ENCODE measurements around the gene TNF. TPM values are rescaled to one million over a fixed set of nuclear protein-coding genes. Genes with fewer than 3 reads are reported as not detected.
"Not testable (repeated sequence)": the region's sequence is repeated elsewhere in the genome, so short reads cannot be mapped to it uniquely, and the experiment has no call there.

The TNF gene
- total RNA-seq, 1 donor from 2014 or later: not detected

DNA sequence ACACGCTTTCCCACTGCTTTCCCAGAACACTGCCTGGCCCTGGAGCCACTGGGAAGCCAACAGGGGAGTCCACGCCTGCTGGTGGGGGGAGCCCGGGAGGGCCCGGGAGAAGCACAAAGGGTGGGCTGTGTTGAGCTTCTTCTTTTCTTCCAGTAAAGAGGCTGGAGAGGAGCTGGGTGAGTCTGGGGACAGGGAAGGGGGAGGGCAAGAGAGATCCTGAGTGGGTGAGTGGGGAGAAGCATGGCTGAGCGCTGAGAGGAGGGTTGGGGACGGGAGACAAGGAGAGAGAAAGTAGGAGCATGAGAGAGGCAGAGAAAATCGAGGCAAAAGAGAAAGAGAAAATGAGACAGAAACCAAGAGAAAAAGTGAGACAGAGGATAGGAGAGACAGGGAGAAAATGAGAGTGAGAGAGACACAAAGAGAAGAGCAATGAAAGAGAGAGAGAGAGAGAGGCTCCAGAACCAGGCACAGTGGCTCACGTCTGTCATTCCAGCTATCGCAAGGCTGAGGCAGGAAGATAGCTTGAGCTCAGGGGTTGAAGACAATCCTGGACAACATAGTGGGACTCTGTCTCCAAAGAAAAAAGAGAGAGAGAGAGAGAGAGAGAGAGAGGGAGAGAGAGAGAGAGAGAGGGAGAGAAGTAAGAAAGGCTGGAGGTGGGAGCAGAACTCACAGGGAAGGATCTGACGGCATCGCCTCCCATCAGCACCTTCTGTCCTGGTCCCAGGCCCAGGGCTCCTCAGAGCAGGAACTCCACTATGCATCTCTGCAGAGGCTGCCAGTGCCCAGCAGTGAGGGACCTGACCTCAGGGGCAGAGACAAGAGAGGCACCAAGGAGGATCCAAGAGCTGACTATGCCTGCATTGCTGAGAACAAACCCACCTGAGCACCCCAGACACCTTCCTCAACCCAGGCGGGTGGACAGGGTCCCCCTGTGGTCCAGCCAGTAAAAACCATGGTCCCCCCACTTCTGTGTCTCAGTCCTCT, 12.7 kb downstream of the TNF start:
- DNase-seq (ENCODE audit: low read depth in 2 of 2): no peak

- DNase-seq (ENCODE audit: low read depth in 2 of 2): peak in 1 of 2 donors; percentile 29
Measured at GRCh38 chr6:31588871-31589650, 13.7 kb downstream of the TNF start.

DNA sequence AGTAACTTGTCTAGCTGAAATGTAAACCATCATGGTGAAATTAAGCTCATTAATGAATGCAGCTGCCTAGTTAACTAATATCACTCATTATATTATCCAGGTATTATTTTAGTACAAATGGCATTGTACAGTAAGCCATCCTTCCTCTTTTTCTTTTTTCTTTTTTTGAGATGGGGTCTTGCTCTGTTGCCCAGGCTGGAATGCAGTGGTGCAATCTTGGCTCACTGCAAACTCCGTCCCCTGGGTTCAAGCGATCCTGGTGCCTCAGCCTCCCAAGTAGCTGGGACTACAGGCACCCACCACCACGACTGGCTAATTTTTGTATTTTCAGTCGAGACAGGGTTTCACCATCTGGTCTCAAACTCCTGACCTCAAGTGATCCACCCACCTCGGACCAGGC, 15.3 kb downstream of the TNF start:
- DNase-seq (ENCODE audit: low read depth in 2 of 2): not testable (repeated sequence)

DNA sequence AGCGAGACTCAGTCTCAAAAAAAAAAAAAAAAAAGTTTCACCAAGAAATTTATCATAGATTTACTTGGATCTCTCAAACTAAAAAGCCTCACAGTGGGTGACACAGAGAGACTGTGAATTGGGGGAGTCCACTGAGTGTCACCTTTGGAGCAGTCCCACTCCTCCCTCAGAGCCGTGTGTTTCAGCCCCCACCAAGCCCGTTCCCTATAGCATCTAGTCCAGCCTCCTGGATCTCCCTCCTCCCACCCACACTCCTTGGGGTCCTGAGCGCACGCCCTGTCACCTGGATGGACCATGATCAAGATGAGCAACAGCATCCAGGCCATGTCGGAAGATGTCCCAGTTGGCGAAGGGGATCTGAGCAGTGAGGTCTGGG, 17.0 kb downstream of the TNF start:
- DNase-seq (ENCODE audit: low read depth in 2 of 2): no peak

DNA sequence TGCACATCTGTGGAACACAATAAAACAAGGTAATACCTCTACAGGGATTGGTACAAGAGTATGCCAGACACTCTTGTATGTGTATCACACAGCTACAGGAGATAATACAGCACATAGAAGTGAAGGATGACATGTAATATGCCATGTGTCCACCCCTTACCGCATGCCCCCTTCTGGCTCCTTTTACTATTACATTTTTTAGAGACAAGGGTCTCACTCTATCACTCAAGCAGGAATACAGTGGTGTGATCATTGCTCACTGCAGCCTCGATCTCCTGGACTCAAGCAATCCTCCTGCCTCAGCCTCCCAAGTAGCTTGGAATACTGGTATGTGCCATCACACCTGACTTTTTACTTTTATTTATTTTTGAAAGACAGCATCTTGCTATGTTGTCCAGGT, 21.6 kb downstream of the TNF start:
- peak; percentile 60 to 73 for DNase-seq (ENCODE audit: low read depth in 2 of 2)

- no peak for DNase-seq (ENCODE audit: low read depth in 2 of 2)
Measured at GRCh38 chr6:31607317-31607716, 32.0 kb downstream of the TNF start.

- DNase-seq (ENCODE audit: low read depth in 2 of 2): no peak
Measured at GRCh38 chr6:31609519-31610406, 34.4 kb downstream of the TNF start.

- no peak for DNase-seq (ENCODE audit: low read depth in 2 of 2)
Measured at GRCh38 chr6:31610968-31611367, 35.6 kb downstream of the TNF start.

GRCh38 chr6:31614075-31614619, 38.8 kb downstream of the TNF start:
- DNase-seq (ENCODE audit: low read depth in 2 of 2): no peak

GRCh38 chr6:31614684-31615578, 39.6 kb downstream of the TNF start, which contains the start of gene AIF1:
Gene AIF1, plus strand, starts transcription at chr6:31615234. Its CDS starts 96 bp downstream, at chr6:31615330.
- no peak for DNase-seq (ENCODE audit: low read depth in 2 of 2)

DNA sequence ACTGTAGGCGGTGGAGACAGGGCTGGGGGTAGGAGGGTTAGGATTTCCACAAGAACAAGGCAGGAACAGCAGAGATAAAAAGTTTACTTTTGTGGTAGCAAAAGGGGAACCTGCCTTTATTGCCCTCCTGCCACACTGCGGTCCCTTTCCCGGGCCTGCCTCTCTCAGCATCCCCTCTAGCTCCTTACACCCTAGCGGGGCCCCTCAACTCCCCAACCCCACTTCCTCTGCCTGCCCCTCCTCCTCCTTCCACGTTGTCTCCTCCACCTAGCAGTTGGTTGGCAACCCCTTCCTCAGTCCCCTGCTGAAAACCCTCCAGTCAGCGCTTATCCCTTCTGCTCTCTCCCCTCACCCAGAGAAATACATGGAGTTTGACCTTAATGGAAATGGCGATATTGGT, 40.4 kb downstream of the TNF start:
- DNase-seq (ENCODE audit: low read depth in 2 of 2): no peak

DNA sequence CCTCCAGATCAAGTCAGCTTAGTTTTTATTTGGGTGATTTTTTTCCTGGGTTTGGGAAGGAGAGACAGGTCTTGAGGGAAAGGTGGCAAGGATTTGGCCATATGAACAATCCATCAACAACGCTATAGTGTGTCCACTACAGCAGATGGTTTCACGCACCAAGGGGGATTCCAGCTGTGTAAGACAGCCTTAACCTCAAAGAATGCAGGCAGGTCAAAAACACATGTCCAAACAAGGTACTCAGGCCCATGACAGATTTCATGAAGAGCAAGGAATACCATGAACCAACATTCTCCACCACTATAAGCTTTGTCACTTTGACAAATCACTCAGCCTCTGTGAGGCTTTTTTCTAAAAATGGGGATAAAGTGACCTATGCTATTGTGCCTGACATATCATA, 41.6 kb downstream of the TNF start:
- DNase-seq (ENCODE audit: low read depth in 2 of 2): no peak

DNA sequence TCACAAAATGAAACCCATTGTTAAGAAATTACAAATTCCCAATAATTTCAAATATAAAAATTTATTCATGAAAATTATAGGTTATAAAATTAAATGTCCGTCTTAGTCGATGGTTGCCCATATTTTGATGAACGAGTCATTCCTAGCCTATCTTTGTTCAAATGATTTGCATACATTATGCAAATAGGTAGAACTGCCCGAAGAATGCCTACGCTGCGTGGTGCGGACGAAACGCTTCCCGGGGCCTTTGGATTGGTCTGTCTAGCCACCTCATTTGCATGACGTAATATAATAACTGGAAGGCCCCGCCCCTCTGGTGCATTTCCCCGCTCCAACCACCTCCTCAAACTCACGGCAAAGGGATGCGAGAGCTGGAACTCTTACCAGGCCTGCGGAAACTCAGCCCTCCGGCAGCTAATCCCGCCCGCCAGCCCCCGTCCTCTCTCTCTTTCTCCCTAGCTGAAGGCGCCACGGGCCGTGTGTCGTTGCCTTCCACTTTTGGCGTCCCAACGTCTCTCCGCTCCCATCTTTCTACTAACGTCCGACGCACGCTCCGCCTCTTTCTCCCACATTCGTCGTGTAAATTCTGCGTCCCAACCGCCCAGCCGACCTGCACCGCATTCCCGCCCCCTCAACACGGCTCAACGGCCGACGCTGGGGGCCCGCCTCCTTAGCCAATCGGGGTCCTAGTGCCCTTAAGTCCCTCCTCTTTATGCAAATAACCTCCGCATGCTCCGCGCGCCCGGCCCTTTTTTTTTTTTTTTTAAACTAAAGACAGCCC, 44.6 kb downstream of the TNF start:
- DNase-seq (ENCODE audit: low read depth in 2 of 2): peak; percentile 99 to 100

DNA sequence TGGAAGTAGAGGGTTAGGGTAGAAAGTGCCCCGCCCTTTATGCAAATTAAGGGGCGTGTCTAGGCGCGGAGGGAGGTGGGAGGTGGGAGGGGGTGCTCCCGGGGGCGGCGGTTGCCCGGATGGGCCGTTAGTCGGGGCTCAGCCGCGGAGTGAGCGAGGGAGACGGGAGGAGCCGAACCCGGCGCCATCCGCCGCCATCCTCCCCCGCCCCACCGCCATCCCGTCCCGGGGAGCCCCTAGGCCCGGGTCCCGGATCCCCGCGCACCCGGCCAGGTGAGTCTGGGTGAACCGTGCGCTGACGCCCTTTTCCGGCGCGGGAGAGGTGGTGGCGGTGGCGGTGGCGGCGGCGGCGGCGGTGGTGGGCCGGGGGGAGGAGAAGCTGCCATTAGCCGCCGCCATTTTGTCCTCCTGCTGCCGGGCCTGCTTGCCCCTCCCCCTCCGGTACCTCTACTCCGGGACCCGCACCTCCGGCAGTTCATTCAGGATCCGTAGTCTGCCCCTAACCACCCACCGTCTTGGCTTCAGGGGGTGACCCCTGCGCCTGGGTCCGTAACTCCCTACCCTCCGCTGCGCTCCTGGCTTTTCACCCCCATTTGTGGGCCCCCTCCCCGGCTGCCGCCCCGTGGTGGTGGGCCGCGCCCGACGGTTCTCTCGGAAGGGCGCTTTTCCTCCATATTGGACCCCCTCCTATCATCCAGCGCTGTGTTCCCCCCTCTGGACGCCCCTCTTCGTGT, 45.4 kb downstream of the TNF start, which contains the start of gene PRRC2A:
PRRC2A (plus strand) TSS at position 130 of the 734 bp plus-strand sequence. CDS start 2,075 bp downstream, outside the sequence.
- DNase-seq (ENCODE audit: low read depth in 2 of 2): no peak

DNA sequence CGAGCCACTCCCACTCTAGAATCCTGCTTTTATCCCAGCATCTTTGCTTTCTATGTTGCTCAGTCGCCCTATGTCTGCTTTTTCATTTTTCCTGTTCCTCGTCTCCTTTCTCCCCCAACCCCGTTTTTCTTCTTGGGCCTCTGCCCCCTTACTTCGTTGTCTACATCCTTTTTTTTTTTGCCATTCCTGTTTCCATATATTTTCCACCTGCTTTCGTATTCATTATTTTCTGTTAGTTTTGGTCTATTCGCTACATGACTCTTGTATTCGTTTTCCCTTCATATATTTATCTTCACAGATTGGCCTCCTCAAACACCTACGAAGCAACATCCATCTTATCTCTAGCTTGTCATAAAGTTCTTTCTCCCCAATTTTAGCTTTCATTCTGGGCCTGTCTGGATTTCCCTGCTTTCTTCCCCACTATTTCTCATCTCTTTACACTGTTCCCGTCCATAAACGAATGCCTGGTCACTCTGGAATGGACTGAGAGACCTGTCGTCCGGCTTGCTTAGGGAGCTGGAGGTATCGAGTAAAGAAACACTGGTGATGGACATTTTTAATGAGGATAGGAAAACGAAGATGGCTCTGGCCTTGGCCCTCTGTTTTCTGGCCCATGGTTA, 46.1 kb downstream of the TNF start:
- DNase-seq (ENCODE audit: low read depth in 2 of 2): no peak

DNA sequence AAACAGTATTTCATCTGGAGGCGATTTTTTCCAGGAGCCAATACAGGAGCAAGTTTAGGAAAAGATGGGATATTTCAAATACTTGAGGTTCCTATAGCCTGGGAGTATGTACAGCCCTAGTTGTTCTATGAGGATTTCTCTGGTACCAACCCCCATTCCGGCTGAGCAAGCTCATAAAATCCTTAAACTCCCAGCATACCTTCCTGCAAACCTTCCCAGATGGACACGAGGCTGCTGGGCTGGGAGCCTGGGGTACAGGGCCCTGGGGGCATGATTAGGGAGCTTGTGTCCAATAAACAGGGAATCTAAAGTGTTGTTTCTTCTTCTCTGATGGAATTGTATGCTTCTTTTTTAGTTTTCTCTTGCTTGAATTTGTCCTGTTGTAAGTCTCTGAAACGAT, 46.6 kb downstream of the TNF start:
- DNase-seq (ENCODE audit: low read depth in 2 of 2): no peak

GRCh38 chr6:31622684-31623091, 47.3 kb downstream of the TNF start:
- no peak for DNase-seq (ENCODE audit: low read depth in 2 of 2)

DNA sequence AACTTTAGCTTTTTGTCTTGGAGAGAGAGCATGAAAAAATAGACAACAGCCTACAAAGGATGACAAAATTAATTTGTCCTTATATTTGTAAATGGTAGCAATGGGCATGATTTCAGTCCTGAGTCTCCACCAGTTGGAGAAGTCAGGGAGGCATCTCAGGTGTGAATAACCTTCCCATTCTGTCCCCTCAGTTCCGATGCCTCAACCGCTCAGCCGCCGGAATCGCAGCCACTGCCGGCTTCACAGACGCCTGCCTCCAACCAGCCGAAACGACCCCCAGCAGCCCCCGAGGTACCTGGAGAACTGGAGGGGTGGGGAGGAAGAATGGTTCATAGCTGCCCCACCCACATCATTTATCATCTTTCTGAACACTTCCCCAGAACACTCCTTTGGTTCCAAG, 48.7 kb downstream of the TNF start:
- no peak for DNase-seq (ENCODE audit: low read depth in 2 of 2)
